Neuronal stem cell (in vitro differentiated cells): ENCODE measurements around the gene HAVCR1.
"Not testable (repeated sequence)": the region's sequence is repeated elsewhere in the genome, so short reads cannot be mapped to it uniquely, and the experiment has no call there.

Experiments used
- DNase-seq: peaks from one replicate; pipeline ENCODE4 v3.0.0-alpha.2; 2013; ENCODE audit warnings: low spot score
- H2AFZ ChIP-seq: one replicate; pipeline ENCODE4 v1.6.1; 2013; ENCODE audit warnings: mild to moderate bottlenecking, low read length, inconsistent platforms
- H2AK5ac ChIP-seq: 2 replicates; pipeline ENCODE4 v1.6.1; 2013; ENCODE audit warnings: low read depth, mild to moderate bottlenecking, inconsistent platforms, low read length, moderate library complexity, mixed read lengths
- H2BK120ac ChIP-seq: 2 replicates; pipeline ENCODE4 v1.6.1; 2013; ENCODE audit warnings: low read depth, mild to moderate bottlenecking, inconsistent platforms, low read length, moderate library complexity, mixed read lengths
- H2BK12ac ChIP-seq: one replicate; pipeline ENCODE4 v1.6.1; 2013; ENCODE audit warnings: low read length, inconsistent platforms
- H2BK15ac ChIP-seq: 2 replicates; pipeline ENCODE4 v1.6.1; 2013; ENCODE audit warnings: mild to moderate bottlenecking, low read length, inconsistent platforms, mixed read lengths
- H2BK5ac ChIP-seq: one replicate; pipeline ENCODE4 v1.6.1; 2013; ENCODE audit warnings: inconsistent platforms, mild to moderate bottlenecking, low read length, moderate library complexity
- H3K14ac ChIP-seq: one replicate; pipeline ENCODE4 v1.6.1; 2013; ENCODE audit warnings: low read length, inconsistent platforms
- H3K18ac ChIP-seq: 2 replicates; pipeline ENCODE4 v1.6.1; 2013; ENCODE audit warnings: low read length, inconsistent platforms
- H3K23ac ChIP-seq: 2 replicates; pipeline ENCODE4 v1.6.1; 2013; ENCODE audit warnings: low read depth, mild to moderate bottlenecking, mixed read lengths, low read length, inconsistent platforms; ENCODE audit not compliant: poor library complexity
- H3K27ac ChIP-seq: replicated peaks from 3 replicates; pipeline ENCODE4 v1.5.1; 2013; ENCODE audit warnings: low read length, inconsistent platforms
- H3K27me3 ChIP-seq, 3 experiments: 2 replicates each; pipeline ENCODE4 v1.6.1; 2013; ENCODE audit warnings: low read length in 3 of 3, mild to moderate bottlenecking in 2 of 3, inconsistent platforms in 1 of 3, low read depth in 1 of 3, mixed read lengths in 1 of 3, moderate library complexity in 1 of 3; ENCODE audit not compliant: control insufficient read depth in 3 of 3, insufficient read depth in 3 of 3
- H3K36me3 ChIP-seq, 2 donors: replicated peaks in 1 of 2; 2 replicates each; pipeline ENCODE4 v1.6.1; 2013; ENCODE audit warnings: low read length in 2 of 2; ENCODE audit not compliant: control insufficient read depth in 2 of 2, insufficient read depth in 2 of 2
- H3K4ac ChIP-seq: 2 replicates; pipeline ENCODE4 v1.6.1; 2013; ENCODE audit warnings: inconsistent platforms, mild to moderate bottlenecking, low read length, moderate library complexity
- H3K4me1 ChIP-seq, 2 donors: 1 replicate in 1 of 2; 2 replicates in 1 of 2; pipeline ENCODE4 v1.6.1; 2013; ENCODE audit warnings: low read length in 2 of 2, low read depth in 1 of 2; ENCODE audit not compliant: control insufficient read depth in 2 of 2, insufficient read depth in 1 of 2
- H3K4me2 ChIP-seq: one replicate; pipeline ENCODE4 v1.6.1; 2013; ENCODE audit warnings: mild to moderate bottlenecking, low read length, inconsistent platforms; ENCODE audit not compliant: insufficient read depth, poor library complexity, severe bottlenecking
- H3K4me3 ChIP-seq, 2 donors: 2 replicates each; pipeline ENCODE4 v1.5.1; 2013; ENCODE audit warnings: low read length in 2 of 2, mild to moderate bottlenecking in 2 of 2, inconsistent platforms in 1 of 2, moderate library complexity in 1 of 2
- H3K79me1 ChIP-seq: one replicate; pipeline ENCODE4 v1.6.1; 2013; ENCODE audit warnings: low read depth, mild to moderate bottlenecking, inconsistent platforms, low read length, moderate library complexity
- H3K9ac ChIP-seq: one replicate; pipeline ENCODE4 v1.6.1; 2013; ENCODE audit warnings: mild to moderate bottlenecking, low read depth, low read length, inconsistent platforms; ENCODE audit not compliant: poor library complexity
- H3K9me3 ChIP-seq, 2 donors: replicated peaks in 1 of 2; 2 replicates each; pipeline versions ENCODE3 to v1.6.1; 2013; ENCODE audit warnings: low read length in 2 of 2, mild to moderate bottlenecking in 2 of 2, inconsistent platforms in 1 of 2, low read depth in 1 of 2, mixed read lengths in 1 of 2, moderate library complexity in 1 of 2; ENCODE audit not compliant: control insufficient read depth in 2 of 2, insufficient read depth in 1 of 2
- H4K8ac ChIP-seq: one replicate; pipeline ENCODE4 v1.6.1; 2013; ENCODE audit warnings: low read depth, mild to moderate bottlenecking, inconsistent platforms, low read length, moderate library complexity
- H4K91ac ChIP-seq: one replicate; pipeline ENCODE4 v1.6.1; 2013; ENCODE audit warnings: low read length, low read depth, mild to moderate bottlenecking, inconsistent platforms; ENCODE audit not compliant: poor library complexity
- WGBS, 2 donors: extraction: QIAGEN DNeasy Blood & Tissue Kit; methylation state at CpG; one replicate each; pipeline ENCODE4 v1.1.7; 2013; ENCODE audit warnings: missing lambda C conversion rate in 2 of 2, mixed read lengths in 1 of 2; ENCODE audit not compliant: insufficient read length in 2 of 2, insufficient replicate concordance in 1 of 2; ENCODE audit errors: extremely low coverage in 2 of 2; 5-methylcytosine and 5-hydroxymethylcytosine counted together

Gene HAVCR1

DNA sequence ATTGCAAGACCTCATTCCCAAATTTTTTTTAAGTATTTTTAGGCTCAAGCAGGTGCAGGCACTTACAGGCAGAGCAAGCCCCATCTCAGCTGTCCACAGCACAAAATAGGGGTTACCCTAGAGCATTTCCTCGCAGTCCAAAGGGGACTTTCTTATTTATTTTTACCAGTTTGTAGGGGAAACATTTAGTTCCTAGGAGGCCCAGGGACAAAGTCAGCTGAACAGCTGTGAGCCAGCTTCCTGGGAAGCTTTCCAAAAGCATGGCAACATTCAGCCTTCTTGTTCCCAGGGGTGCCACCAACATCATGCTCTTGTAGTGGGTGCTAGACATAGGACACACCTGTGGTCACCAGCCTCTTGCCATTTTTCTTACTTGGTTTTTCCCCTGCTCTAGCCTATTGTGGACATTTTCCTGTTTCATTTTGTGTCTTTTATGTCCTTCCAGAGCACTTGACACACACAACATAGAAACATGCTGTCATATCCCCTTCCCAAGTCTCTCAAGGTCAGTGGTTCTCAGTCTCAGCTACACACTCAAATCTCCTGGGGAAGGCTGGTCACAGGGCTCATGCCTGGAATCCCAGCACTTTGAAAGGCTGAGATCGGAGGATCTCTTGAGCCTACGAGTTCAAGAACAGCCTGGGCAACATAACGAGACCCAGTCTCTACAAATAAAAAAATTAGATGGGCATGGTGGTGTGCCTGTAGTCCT is 38.2 kb downstream of the HAVCR1 start:
- Histone ChIP-seq H2BK15ac (no peak overlapping the region), H4K91ac (no peak overlapping the region), H2AK5ac (no peak overlapping the region)

DNA sequence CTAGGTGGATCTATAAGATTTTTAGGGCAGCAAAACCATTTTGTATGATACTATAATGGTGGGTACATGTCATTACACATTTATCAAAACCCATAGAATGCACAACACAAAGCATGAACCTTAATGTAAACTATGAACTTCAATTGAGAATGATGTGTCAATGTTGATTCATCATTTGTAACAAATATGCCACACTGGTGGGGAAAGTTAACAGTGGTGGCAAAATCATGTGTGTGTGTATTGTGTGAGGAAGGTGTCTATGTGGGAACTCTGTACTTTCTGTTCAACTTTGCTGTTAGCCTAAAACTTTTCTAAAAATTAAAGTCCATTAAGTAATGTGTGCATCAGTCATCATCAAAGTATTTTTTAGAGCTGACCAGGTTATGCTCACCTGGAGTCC is 38.9 kb downstream of the HAVCR1 start:
- H2BK120ac ChIP-seq, result no peak overlapping the region
- H3K4me2 ChIP-seq, result no peak overlapping the region
- H3K4me1 ChIP-seq, result no peaks in the 10 kb centered on the region
- DNase-seq, result no peak
- H2AFZ ChIP-seq, result no peak overlapping the region
- no peak overlapping the region for H2BK15ac ChIP-seq
- no peak overlapping the region for H3K4ac ChIP-seq
- H3K23ac ChIP-seq, result no peak overlapping the region
- H2AK5ac ChIP-seq, result no peak overlapping the region
- no peak overlapping the region for H3K27ac ChIP-seq
- H3K9ac ChIP-seq, result no peak overlapping the region
- H2BK5ac ChIP-seq, result no peak overlapping the region
- H3K14ac ChIP-seq, result no peak overlapping the region
- H3K79me1 ChIP-seq, result no peaks in the 10 kb centered on the region
- H4K91ac ChIP-seq, result no peak overlapping the region
- no peaks in the 10 kb centered on the region for H3K9me3 ChIP-seq
- H3K36me3 ChIP-seq, result no peaks in the 10 kb centered on the region
- H3K4me3 ChIP-seq, result no peak overlapping the region
- H2BK12ac ChIP-seq, result no peak overlapping the region
- H3K18ac ChIP-seq, result no peak overlapping the region
- no peak overlapping the region for H4K8ac ChIP-seq
- no peaks in the 10 kb centered on the region for H3K27me3 ChIP-seq

More for the DNA sequence above, 38.2 kb downstream of the HAVCR1 start:
- no peaks in the 10 kb centered on the region for H3K36me3 ChIP-seq
- no peak overlapping the region for H2BK120ac ChIP-seq
- no peaks in the 10 kb centered on the region for H3K27me3 ChIP-seq
- H3K4me3 ChIP-seq, result no peak overlapping the region
- WGBS, 2 donors, result no CpG with 5 or more reads among the region's 4 CpGs
- no peak overlapping the region for H3K23ac ChIP-seq
- no peak overlapping the region for H3K4ac ChIP-seq
- H4K8ac ChIP-seq, result no peak overlapping the region
- no peak overlapping the region for H2BK12ac ChIP-seq
- H3K27ac ChIP-seq, result no peak overlapping the region
- no peak overlapping the region for H2BK5ac ChIP-seq
- H2AFZ ChIP-seq, result no peak overlapping the region
- H3K9me3 ChIP-seq, result no peaks in the 10 kb centered on the region
- H3K9ac ChIP-seq, result no peak overlapping the region
- no peak for DNase-seq
- no peak overlapping the region for H3K18ac ChIP-seq
- H3K79me1 ChIP-seq, result no peaks in the 10 kb centered on the region
- H3K14ac ChIP-seq, result no peak overlapping the region
- no peaks in the 10 kb centered on the region for H3K4me1 ChIP-seq
- no peak overlapping the region for H3K4me2 ChIP-seq

DNA sequence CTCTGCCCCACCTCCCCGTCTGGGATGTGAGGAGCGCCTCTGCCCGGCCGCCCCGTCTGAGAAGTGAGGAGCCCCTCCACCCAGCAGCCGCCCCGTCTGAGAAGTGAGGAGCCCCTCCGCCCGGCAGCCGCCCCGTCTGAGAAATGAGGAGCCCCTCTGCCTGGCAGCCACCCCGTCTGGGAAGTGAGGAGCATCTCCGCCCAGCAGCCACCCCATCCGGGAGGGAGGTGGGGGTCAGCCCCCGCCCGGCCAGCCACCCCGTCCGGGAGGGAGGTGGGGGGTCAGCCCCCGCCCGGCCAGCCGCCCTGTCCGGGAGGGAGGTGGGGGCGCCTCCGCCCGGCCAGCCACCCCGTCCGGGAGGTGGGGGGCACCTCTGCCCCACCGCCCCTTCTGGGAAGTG is 44.8 kb downstream of the HAVCR1 start:
- H3K18ac ChIP-seq, H3K4me1 ChIP-seq, H4K91ac ChIP-seq, H2AK5ac ChIP-seq, H3K9ac ChIP-seq, H2BK120ac ChIP-seq, H3K4me3 ChIP-seq, H2BK15ac ChIP-seq, H2BK5ac ChIP-seq, H3K4ac ChIP-seq, H4K8ac ChIP-seq, H3K4me2 ChIP-seq, H3K27me3 ChIP-seq, H3K14ac ChIP-seq, H3K79me1 ChIP-seq, H3K27ac ChIP-seq, H3K36me3 ChIP-seq, H2BK12ac ChIP-seq, H3K23ac ChIP-seq, H3K9me3 ChIP-seq, H2AFZ ChIP-seq, DNase-seq: not testable (repeated sequence)
- WGBS, 2 donors, result no CpG with 5 or more reads among the region's 28 CpGs

DNA sequence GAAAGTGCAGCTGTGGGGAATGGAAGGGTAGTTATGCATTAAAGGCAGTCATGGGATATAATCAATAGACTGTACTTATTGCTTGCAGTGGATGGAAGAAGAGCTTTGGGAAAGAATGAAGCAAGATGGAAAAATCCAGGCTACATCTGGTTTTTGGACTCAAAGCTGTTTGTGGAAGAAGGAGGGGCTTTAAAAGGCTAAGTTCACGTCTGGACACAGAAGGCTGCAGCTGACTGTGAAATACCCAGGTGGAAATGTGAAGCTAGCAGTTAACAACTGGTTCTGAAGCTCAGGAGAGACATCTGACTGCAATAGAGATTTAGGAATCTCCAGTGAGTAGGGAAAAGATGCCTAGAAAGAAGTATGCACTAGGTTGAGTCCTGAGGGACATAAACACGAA is 52.7 kb downstream of the HAVCR1 start:
- H3K79me1 ChIP-seq, result no peaks in the 10 kb centered on the region
- no CpG with 5 or more reads among the region's 2 CpGs for WGBS, 2 donors
- no peak overlapping the region for H3K27ac ChIP-seq
- H3K4me3 ChIP-seq, result no peak overlapping the region
- H3K4me2 ChIP-seq, result no peak overlapping the region
- no peak overlapping the region for H3K23ac ChIP-seq
- no peaks in the 10 kb centered on the region for H3K36me3 ChIP-seq
- H3K27me3 ChIP-seq, result no peaks in the 10 kb centered on the region
- no peaks in the 10 kb centered on the region for H3K4me1 ChIP-seq
- H4K8ac ChIP-seq, result no peak overlapping the region
- H2BK5ac ChIP-seq, result no peak overlapping the region
- H2BK15ac ChIP-seq, result no peak overlapping the region
- no peak overlapping the region for H4K91ac ChIP-seq
- H3K4ac ChIP-seq, result no peak overlapping the region
- no peak overlapping the region for H2AFZ ChIP-seq
- peaks cover 0 to 2% of the 10 kb centered on the region in 2 donors for H3K9me3 ChIP-seq
- no peak overlapping the region for H2BK12ac ChIP-seq
- no peak overlapping the region for H3K14ac ChIP-seq
- H3K9ac ChIP-seq, result no peak overlapping the region
- H2BK120ac ChIP-seq, result no peak overlapping the region
- H3K18ac ChIP-seq, result no peak overlapping the region
- H2AK5ac ChIP-seq, result no peak overlapping the region
- DNase-seq, result no peak
